PC-3 (cell line): ENCODE results near the gene NDE1.

Source experiments
- EZH2phosphoT487 ChIP-seq: fragments of 300-600 bp; sonication (generic); IDR thresholded peaks from 2 replicates; pipeline ENCODE4 v1.6.1; 2018; ENCODE audit warnings: mild to moderate bottlenecking, antibody characterized with exemption, low read length, borderline replicate concordance
- TF ChIP-seq, protein P1 (sequence below): fragments of 300-600 bp; sonication (generic); conservative IDR thresholded peaks from 2 replicates; pipeline ENCODE4 v1.5.1; 2017; ENCODE audit warnings: antibody characterized with exemption, low read depth, mild to moderate bottlenecking, low read length

DNA sequence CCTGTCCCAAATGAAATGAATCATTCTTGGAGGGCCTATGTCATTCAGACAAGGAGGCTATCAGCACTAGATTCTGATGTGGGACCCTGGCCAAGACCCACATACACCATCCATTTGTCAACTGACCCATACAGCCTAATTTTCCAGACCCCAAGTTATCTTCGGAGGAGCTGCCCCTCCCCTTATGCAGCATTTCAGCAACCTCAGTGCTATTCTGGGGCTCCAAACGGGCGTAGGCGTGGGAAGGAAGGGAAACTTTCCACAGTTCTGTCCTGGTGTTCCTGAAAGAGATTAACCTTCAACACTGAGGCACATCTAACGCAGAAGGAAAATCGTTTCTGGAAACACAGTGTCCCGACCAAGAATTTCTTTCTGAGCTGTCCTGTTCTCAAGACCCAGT, 120.1 kb downstream of the NDE1 start:
- TF ChIP-seq, protein P1, sequence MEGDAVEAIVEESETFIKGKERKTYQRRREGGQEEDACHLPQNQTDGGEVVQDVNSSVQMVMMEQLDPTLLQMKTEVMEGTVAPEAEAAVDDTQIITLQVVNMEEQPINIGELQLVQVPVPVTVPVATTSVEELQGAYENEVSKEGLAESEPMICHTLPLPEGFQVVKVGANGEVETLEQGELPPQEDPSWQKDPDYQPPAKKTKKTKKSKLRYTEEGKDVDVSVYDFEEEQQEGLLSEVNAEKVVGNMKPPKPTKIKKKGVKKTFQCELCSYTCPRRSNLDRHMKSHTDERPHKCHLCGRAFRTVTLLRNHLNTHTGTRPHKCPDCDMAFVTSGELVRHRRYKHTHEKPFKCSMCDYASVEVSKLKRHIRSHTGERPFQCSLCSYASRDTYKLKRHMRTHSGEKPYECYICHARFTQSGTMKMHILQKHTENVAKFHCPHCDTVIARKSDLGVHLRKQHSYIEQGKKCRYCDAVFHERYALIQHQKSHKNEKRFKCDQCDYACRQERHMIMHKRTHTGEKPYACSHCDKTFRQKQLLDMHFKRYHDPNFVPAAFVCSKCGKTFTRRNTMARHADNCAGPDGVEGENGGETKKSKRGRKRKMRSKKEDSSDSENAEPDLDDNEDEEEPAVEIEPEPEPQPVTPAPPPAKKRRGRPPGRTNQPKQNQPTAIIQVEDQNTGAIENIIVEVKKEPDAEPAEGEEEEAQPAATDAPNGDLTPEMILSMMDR, result no peak
- no peak for TF ChIP-seq EZH2phosphoT487
